HEK293 (cell line): Measurements from ENCODE around the gene ASIC1.

Experiments used
- BCL11B ChIP-seq: fragments of 450-650 bp; formaldehyde crosslinking; IDR thresholded peaks from 2 replicates; pipeline ENCODE4 v1.5.1; 2016; ENCODE audit warnings: low read depth, missing biosample characterization, missing genetic modification characterization
- EGR2 ChIP-seq: fragments of 450-650 bp; formaldehyde crosslinking; IDR thresholded peaks from 2 replicates; pipeline ENCODE4 v1.5.1; 2016; ENCODE audit warnings: low read depth, missing biosample characterization, missing genetic modification characterization
- SP7 ChIP-seq: fragments of 450-650 bp; formaldehyde crosslinking; IDR thresholded peaks from 2 replicates; pipeline ENCODE4 v1.5.1; 2016; ENCODE audit warnings: missing biosample characterization, missing genetic modification characterization
- ZFHX2 ChIP-seq: fragments of 450-650 bp; formaldehyde crosslinking; conservative IDR thresholded peaks from 2 replicates; pipeline ENCODE4 v1.5.1; 2016; ENCODE audit warnings: missing biosample characterization, missing genetic modification characterization
- ZNF140 ChIP-seq: fragments of 450-650 bp; formaldehyde crosslinking; IDR thresholded peaks from 2 replicates; pipeline ENCODE4 v1.5.1; 2016; ENCODE audit warnings: missing biosample characterization, missing genetic modification characterization
- ZNF16 ChIP-seq: fragments of 450-650 bp; formaldehyde crosslinking; IDR thresholded peaks from 2 replicates; pipeline ENCODE4 v1.5.1; 2016; ENCODE audit warnings: low read depth, missing biosample characterization, missing genetic modification characterization
- ZNF202 ChIP-seq: fragments of 450-650 bp; formaldehyde crosslinking; IDR thresholded peaks from 2 replicates; pipeline ENCODE4 v1.5.1; 2016; ENCODE audit warnings: missing biosample characterization, missing genetic modification characterization, borderline replicate concordance
- ZNF274 ChIP-seq, 2 experiments: fragments of 200-500 bp in 1 of 2; fragments of 450-650 bp in 1 of 2; sonication (Bioruptor generic) in 1 of 2; formaldehyde crosslinking in 1 of 2; IDR thresholded peaks; 2 replicates each; pipeline versions ENCODE4 v1.5.1 to v1.6.1; 2014 to 2016; ENCODE audit warnings: borderline replicate concordance in 1 of 2, inconsistent platforms in 1 of 2, low read length in 1 of 2, missing biosample characterization in 1 of 2, missing genetic modification characterization in 1 of 2
- ZNF302 ChIP-seq: fragments of 450-650 bp; formaldehyde crosslinking; IDR thresholded peaks from 2 replicates; pipeline ENCODE4 v1.5.1; 2016; ENCODE audit warnings: missing biosample characterization, missing genetic modification characterization, low read depth
- ZNF341 ChIP-seq: fragments of 450-650 bp; formaldehyde crosslinking; IDR thresholded peaks from 2 replicates; pipeline ENCODE4; 2016; ENCODE audit warnings: low read depth, missing biosample characterization, missing genetic modification characterization
- ZNF391 ChIP-seq: fragments of 450-650 bp; formaldehyde crosslinking; IDR thresholded peaks from 2 replicates; pipeline ENCODE4 v1.5.1; 2016; ENCODE audit warnings: low read depth, missing biosample characterization, missing genetic modification characterization, borderline replicate concordance
- ZNF654 ChIP-seq: fragments of 450-650 bp; formaldehyde crosslinking; IDR thresholded peaks from 2 replicates; pipeline ENCODE4 v1.5.1; 2016; ENCODE audit warnings: low read depth, missing biosample characterization, missing genetic modification characterization
- ZSCAN30 ChIP-seq: fragments of 450-650 bp; IDR thresholded peaks from 2 replicates; pipeline ENCODE4 v1.5.1; 2018; ENCODE audit warnings: missing biosample characterization, mild to moderate bottlenecking, missing genetic modification characterization, moderate library complexity
- TF ChIP-seq, protein P1 (sequence below): fragments of 450-650 bp; formaldehyde crosslinking; IDR thresholded peaks from 2 replicates; pipeline ENCODE4 v1.5.1; 2016; ENCODE audit warnings: missing biosample characterization, missing genetic modification characterization, borderline replicate concordance
- TF ChIP-seq, protein P2 (sequence below): fragments of 450-650 bp; formaldehyde crosslinking; IDR thresholded peaks from 2 replicates; pipeline ENCODE4 v1.5.1; 2016; ENCODE audit warnings: missing biosample characterization, missing genetic modification characterization
- TF ChIP-seq, protein P3 (sequence below): fragments of 450-650 bp; formaldehyde crosslinking; IDR thresholded peaks from 2 replicates; pipeline ENCODE4 v1.5.1; 2016; ENCODE audit warnings: missing biosample characterization, missing genetic modification characterization
- TF ChIP-seq, protein P4 (sequence below): fragments of 450-650 bp; formaldehyde crosslinking; IDR thresholded peaks from 2 replicates; pipeline ENCODE4 v1.5.1; 2016; ENCODE audit warnings: missing biosample characterization, missing genetic modification characterization

ASIC1 gene

DNA sequence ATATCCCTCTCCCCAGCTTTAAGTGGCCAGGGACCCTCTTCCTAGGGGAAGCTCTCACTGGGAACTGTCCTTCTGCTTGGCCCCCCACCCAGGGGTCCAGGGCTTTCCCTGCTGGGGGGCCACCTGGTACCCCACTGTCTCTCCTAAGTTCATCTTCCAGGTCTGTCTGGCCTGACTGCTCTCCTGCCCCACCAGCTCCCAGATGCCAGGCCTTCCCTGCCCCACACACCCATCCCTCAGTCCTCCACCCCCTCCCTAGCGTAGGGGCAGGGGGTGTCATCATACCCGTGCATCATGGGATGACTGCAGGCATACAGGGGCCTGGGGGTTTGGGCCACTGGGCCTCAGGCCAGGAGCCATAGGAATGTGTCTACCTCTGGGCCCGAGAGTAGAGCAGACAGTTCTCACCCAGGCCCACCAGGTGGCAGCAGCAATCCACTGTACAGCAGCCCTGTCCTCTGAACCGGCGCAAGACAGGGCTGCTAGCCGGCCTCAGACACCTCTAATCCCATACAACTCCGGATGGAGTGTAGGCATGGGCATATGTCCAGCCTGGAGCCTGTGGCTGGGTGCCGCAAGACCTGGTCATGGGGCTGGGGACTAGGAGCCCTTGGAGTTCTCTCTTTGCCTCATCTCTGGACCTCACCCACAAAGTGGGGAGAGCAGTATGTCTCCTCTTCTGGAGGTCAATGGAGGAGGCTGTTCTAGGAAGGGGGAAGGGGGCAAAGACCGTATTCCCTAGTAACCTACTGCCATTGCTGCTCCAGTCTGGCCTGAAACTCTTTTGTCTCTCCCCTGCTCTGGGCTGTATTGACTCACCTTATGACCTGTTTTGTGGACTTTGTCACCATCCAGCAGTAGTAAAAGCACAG, 17.8 kb downstream of the ASIC1 start (continued):
- no peak for TF ChIP-seq ZNF274 (IDR thresholded peaks at IDR 0.05; ENCODE audit: low read length)
- TF ChIP-seq ZNF274 (tag by site-specific recombination; IDR thresholded peaks at IDR 0.05; ENCODE audit: borderline replicate concordance), result 0 out of 2 replicates have a peak, but pooled peaks have one; percentile 39
- 0 out of 2 replicates have a peak, but pooled peaks have one; percentile 20 for TF ChIP-seq BCL11B (tag by site-specific recombination)
- TF ChIP-seq, protein P1, sequence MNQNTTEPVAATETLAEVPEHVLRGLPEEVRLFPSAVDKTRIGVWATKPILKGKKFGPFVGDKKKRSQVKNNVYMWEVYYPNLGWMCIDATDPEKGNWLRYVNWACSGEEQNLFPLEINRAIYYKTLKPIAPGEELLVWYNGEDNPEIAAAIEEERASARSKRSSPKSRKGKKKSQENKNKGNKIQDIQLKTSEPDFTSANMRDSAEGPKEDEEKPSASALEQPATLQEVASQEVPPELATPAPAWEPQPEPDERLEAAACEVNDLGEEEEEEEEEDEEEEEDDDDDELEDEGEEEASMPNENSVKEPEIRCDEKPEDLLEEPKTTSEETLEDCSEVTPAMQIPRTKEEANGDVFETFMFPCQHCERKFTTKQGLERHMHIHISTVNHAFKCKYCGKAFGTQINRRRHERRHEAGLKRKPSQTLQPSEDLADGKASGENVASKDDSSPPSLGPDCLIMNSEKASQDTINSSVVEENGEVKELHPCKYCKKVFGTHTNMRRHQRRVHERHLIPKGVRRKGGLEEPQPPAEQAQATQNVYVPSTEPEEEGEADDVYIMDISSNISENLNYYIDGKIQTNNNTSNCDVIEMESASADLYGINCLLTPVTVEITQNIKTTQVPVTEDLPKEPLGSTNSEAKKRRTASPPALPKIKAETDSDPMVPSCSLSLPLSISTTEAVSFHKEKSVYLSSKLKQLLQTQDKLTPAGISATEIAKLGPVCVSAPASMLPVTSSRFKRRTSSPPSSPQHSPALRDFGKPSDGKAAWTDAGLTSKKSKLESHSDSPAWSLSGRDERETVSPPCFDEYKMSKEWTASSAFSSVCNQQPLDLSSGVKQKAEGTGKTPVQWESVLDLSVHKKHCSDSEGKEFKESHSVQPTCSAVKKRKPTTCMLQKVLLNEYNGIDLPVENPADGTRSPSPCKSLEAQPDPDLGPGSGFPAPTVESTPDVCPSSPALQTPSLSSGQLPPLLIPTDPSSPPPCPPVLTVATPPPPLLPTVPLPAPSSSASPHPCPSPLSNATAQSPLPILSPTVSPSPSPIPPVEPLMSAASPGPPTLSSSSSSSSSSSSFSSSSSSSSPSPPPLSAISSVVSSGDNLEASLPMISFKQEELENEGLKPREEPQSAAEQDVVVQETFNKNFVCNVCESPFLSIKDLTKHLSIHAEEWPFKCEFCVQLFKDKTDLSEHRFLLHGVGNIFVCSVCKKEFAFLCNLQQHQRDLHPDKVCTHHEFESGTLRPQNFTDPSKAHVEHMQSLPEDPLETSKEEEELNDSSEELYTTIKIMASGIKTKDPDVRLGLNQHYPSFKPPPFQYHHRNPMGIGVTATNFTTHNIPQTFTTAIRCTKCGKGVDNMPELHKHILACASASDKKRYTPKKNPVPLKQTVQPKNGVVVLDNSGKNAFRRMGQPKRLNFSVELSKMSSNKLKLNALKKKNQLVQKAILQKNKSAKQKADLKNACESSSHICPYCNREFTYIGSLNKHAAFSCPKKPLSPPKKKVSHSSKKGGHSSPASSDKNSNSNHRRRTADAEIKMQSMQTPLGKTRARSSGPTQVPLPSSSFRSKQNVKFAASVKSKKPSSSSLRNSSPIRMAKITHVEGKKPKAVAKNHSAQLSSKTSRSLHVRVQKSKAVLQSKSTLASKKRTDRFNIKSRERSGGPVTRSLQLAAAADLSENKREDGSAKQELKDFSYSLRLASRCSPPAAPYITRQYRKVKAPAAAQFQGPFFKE, result 0 out of 2 replicates have a peak, but pooled peaks have one; percentile 20
- TF ChIP-seq ZNF391 (tag by site-specific recombination), result peak; percentile 52; the same call in 1 of the 2 replicates
- TF ChIP-seq, protein P2, sequence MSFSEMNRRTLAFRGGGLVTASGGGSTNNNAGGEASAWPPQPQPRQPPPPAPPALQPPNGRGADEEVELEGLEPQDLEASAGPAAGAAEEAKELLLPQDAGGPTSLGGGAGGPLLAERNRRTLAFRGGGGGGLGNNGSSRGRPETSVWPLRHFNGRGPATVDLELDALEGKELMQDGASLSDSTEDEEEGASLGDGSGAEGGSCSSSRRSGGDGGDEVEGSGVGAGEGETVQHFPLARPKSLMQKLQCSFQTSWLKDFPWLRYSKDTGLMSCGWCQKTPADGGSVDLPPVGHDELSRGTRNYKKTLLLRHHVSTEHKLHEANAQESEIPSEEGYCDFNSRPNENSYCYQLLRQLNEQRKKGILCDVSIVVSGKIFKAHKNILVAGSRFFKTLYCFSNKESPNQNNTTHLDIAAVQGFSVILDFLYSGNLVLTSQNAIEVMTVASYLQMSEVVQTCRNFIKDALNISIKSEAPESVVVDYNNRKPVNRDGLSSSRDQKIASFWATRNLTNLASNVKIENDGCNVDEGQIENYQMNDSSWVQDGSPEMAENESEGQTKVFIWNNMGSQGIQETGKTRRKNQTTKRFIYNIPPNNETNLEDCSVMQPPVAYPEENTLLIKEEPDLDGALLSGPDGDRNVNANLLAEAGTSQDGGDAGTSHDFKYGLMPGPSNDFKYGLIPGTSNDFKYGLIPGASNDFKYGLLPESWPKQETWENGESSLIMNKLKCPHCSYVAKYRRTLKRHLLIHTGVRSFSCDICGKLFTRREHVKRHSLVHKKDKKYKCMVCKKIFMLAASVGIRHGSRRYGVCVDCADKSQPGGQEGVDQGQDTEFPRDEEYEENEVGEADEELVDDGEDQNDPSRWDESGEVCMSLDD (tag by site-specific recombination), result 0 out of 2 replicates have a peak, but pooled peaks have one; percentile 30
- TF ChIP-seq, protein P3, sequence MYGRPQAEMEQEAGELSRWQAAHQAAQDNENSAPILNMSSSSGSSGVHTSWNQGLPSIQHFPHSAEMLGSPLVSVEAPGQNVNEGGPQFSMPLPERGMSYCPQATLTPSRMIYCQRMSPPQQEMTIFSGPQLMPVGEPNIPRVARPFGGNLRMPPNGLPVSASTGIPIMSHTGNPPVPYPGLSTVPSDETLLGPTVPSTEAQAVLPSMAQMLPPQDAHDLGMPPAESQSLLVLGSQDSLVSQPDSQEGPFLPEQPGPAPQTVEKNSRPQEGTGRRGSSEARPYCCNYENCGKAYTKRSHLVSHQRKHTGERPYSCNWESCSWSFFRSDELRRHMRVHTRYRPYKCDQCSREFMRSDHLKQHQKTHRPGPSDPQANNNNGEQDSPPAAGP (tag by site-specific recombination), result peak; percentile 53; the same call in 1 of the 2 replicates
- peak; percentile 48; the same call in 1 of the 2 replicates for TF ChIP-seq SP7 (tag by site-specific recombination)
- TF ChIP-seq, protein P4, sequence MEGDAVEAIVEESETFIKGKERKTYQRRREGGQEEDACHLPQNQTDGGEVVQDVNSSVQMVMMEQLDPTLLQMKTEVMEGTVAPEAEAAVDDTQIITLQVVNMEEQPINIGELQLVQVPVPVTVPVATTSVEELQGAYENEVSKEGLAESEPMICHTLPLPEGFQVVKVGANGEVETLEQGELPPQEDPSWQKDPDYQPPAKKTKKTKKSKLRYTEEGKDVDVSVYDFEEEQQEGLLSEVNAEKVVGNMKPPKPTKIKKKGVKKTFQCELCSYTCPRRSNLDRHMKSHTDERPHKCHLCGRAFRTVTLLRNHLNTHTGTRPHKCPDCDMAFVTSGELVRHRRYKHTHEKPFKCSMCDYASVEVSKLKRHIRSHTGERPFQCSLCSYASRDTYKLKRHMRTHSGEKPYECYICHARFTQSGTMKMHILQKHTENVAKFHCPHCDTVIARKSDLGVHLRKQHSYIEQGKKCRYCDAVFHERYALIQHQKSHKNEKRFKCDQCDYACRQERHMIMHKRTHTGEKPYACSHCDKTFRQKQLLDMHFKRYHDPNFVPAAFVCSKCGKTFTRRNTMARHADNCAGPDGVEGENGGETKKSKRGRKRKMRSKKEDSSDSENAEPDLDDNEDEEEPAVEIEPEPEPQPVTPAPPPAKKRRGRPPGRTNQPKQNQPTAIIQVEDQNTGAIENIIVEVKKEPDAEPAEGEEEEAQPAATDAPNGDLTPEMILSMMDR (tag by site-specific recombination), result peak; percentile 95
- TF ChIP-seq ZNF341 (tag by site-specific recombination), result peak; percentile 25; the same call in 1 of the 2 replicates
- peak; percentile 92 for TF ChIP-seq ZSCAN30 (tag by site-specific recombination)
- peak; percentile 93 for TF ChIP-seq ZNF654
- TF ChIP-seq ZNF202, result no peak
- no peak for TF ChIP-seq ZNF16 (tag by site-specific recombination)
- TF ChIP-seq ZFHX2 (tag by site-specific recombination), result peak; percentile 54
- no peak for TF ChIP-seq ZNF140
- TF ChIP-seq ZNF302 (tag by site-specific recombination), result no peak
- no peak for TF ChIP-seq EGR2 (tag by site-specific recombination)
